UCSD-AML1 (cell line): ENCODE results near the gene LCLAT1.
"Not testable (repeated sequence)": the region's sequence is repeated elsewhere in the genome, so short reads cannot be mapped to it uniquely, and the experiment has no call there.

Experiments used
- DNase-seq: peaks from one replicate; lab custom pipeline; 2025; ENCODE audit not compliant: unreplicated experiment; lab: John Stamatoyannopoulos, UW

The LCLAT1 gene

GRCh38 chr2:30636311-30636710, 189.3 kb downstream of the LCLAT1 start:
- no peak for DNase-seq

- DNase-seq: no peak
Observed at GRCh38 chr2:30639836-30640235, 192.8 kb downstream of the LCLAT1 start.

- DNase-seq: no peak
Observed at GRCh38 chr2:30641765-30642345, 194.8 kb downstream of the LCLAT1 start.

- DNase-seq: not testable (repeated sequence)
Observed at GRCh38 chr2:30643013-30643412, 196.0 kb downstream of the LCLAT1 start.

GRCh38 chr2:30643674-30644073, 196.6 kb downstream of the LCLAT1 start:
- DNase-seq: no peak

- DNase-seq: no peak
Observed at GRCh38 chr2:30645081-30645744, 198.2 kb downstream of the LCLAT1 start.

- no peak for DNase-seq
Observed at GRCh38 chr2:30645745-30646119, 198.7 kb downstream of the LCLAT1 start.

- DNase-seq: no peak
Observed at GRCh38 chr2:30647752-30648457, 200.9 kb downstream of the LCLAT1 start.

- DNase-seq: no peak
Observed at GRCh38 chr2:30649278-30649677, 202.2 kb downstream of the LCLAT1 start.

- no peak for DNase-seq
Observed at GRCh38 chr2:30649828-30650227, 202.8 kb downstream of the LCLAT1 start.

GRCh38 chr2:30652271-30652915, 205.3 kb downstream of the LCLAT1 start:
- DNase-seq: no peak

- DNase-seq: no peak
Observed at GRCh38 chr2:30653847-30654246, 206.8 kb downstream of the LCLAT1 start.

GRCh38 chr2:30654404-30654803, 207.4 kb downstream of the LCLAT1 start:
- no peak for DNase-seq

- DNase-seq: no peak
Observed at GRCh38 chr2:30655211-30655610, 208.2 kb downstream of the LCLAT1 start.

- no peak for DNase-seq
Observed at GRCh38 chr2:30655660-30656059, 208.6 kb downstream of the LCLAT1 start.

GRCh38 chr2:30656079-30656478, 209.0 kb downstream of the LCLAT1 start:
- DNase-seq: no peak

GRCh38 chr2:30661173-30662107, 214.4 kb downstream of the LCLAT1 start:
- no peak for DNase-seq

GRCh38 chr2:30662268-30663131, 215.5 kb downstream of the LCLAT1 start:
- DNase-seq: no peak

- DNase-seq: no peak
Observed at GRCh38 chr2:30663321-30663720, 216.3 kb downstream of the LCLAT1 start.

- DNase-seq: no peak
Observed at GRCh38 chr2:30663806-30664205, 216.8 kb downstream of the LCLAT1 start.
